Gastroesophageal sphincter (tissue), 4 donors: ENCODE measurements around the gene OGG1. TPM values are rescaled to one million over a fixed set of nuclear protein-coding genes. Genes with fewer than 3 reads are reported as not detected.

ENCODE experiments used
- ATAC-seq: fragments of 150-250 bp; one replicate; pipeline ENCODE4 v1.9.1; 2016; ENCODE audit warnings: mild to moderate bottlenecking, moderate library complexity
- H3K27ac ChIP-seq, 4 donors: fragments of 200-600 bp; sonication (generic) in 3 of 4; 1 replicate in 3 of 4; 2 replicates in 1 of 4; pipeline ENCODE4 v1.5.1; 2016 to 2019
- H3K27me3 ChIP-seq: fragments of 200-600 bp; sonication (generic); one replicate; pipeline ENCODE4 v1.5.1; 2019
- H3K36me3 ChIP-seq, 2 donors: fragments of 200-600 bp; sonication (generic); one replicate each; pipeline ENCODE4 v1.5.1; 2019; ENCODE audit warnings: control low read depth in 1 of 2
- H3K4me1 ChIP-seq, 3 donors: fragments of 200-600 bp; sonication (generic); 1 replicate in 2 of 3; 2 replicates in 1 of 3; pipeline ENCODE4 v1.5.1; 2016 to 2019; ENCODE audit warnings: control low read depth in 2 of 3
- H3K4me3 ChIP-seq, 2 donors: fragments of 200-600 bp; sonication (generic); one replicate each; pipeline ENCODE4 v1.5.1; 2019; ENCODE audit warnings: mild to moderate bottlenecking in 1 of 2, moderate library complexity in 1 of 2
- H3K9me3 ChIP-seq, 3 donors: fragments of 200-600 bp; sonication (generic); one replicate each; pipeline ENCODE4 v1.5.1; 2017 to 2019; ENCODE audit warnings: control low read depth in 2 of 3
- CTCF ChIP-seq, 4 experiments: fragments of 200-600 bp in 2 of 4; fragments of 450-650 bp in 2 of 4; sonication (generic) in 1 of 4; IDR thresholded peaks; one replicate each; pipeline ENCODE4 v1.5.1; 2017 to 2019; ENCODE audit warnings: antibody characterized with exemption in 4 of 4, mild to moderate bottlenecking in 2 of 4, moderate library complexity in 2 of 4
- EP300 ChIP-seq: sonication (generic); formaldehyde crosslinking; IDR thresholded peaks from one replicate; pipeline ENCODE4 v1.6.1; 2017; ENCODE audit warnings: antibody characterized with exemption, mild to moderate bottlenecking
- POLR2A ChIP-seq, 2 donors: fragments of 450-650 bp; IDR thresholded peaks; one replicate each; pipeline ENCODE4 v1.6.1; 2017; ENCODE audit warnings: antibody characterized with exemption in 2 of 2, mild to moderate bottlenecking in 2 of 2, moderate library complexity in 1 of 2
- POLR2AphosphoS5 ChIP-seq: sonication (generic); formaldehyde crosslinking; IDR thresholded peaks from one replicate; pipeline ENCODE4 v1.6.1; 2017; ENCODE audit warnings: antibody characterized with exemption
- WGBS, 2 donors: methylation state at CpG; one replicate each; pipeline ENCODE4 v1.1.5; 2018; ENCODE audit warnings: low coverage in 1 of 2; 5-methylcytosine and 5-hydroxymethylcytosine counted together
- total RNA-seq, 4 donors: library from RNA; depleted of rRNA; stranded (reverse); fragments of >200 nt; gene quantifications; one replicate each; pipeline ENCODE4 v1.1.0, GENCODE V29; 2016

Gene OGG1
- total RNA-seq, 4 donors from 2014 or later = 22.1 to 33.8 (median 25.9) TPM

DNA sequence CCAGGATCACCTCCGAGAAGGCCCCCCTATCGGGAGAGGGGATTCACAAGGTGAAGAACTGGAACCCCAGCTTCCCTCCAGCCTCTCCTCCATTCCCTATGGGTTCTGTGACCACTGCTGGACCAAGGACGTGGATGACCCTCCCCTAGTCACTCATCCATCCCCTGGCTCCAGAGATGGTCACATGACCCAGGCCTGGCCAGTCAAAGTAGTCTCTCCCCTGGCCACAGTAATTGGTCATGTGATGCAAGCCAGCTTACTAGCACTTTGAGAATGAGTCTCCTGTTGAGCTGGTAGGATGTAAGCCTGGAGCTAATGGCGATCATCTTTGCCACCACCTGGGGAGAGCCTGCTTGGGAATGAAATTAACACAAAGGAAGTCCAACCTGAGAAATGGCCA lies 16.1 kb downstream of the OGG1 start:
- no peak for ATAC-seq
- peaks cover 3 to 47% (median 27%) of the 10 kb centered on the region in 3 donors for H3K4me1 ChIP-seq
- H3K27ac ChIP-seq = no peak overlapping the region
- no peaks in the 10 kb centered on the region for H3K27me3 ChIP-seq
- WGBS, 2 donors = 100% methylated on average over 3 of the region's 4 CpGs; no CpG with 5 or more reads in 1 of the 2 donors
- H3K9me3 ChIP-seq = no peaks in the 10 kb centered on the region
- TF ChIP-seq POLR2AphosphoS5 = no peak
- no peak for TF ChIP-seq CTCF (IDR thresholded peaks at IDR 0.05)
- TF ChIP-seq EP300 = no peak
- no peak for TF ChIP-seq POLR2A (IDR thresholded peaks at IDR 0.05)
- H3K36me3 ChIP-seq = peaks cover 0 to 60% of the 10 kb centered on the region in 2 donors
- no peak overlapping the region for H3K4me3 ChIP-seq

DNA sequence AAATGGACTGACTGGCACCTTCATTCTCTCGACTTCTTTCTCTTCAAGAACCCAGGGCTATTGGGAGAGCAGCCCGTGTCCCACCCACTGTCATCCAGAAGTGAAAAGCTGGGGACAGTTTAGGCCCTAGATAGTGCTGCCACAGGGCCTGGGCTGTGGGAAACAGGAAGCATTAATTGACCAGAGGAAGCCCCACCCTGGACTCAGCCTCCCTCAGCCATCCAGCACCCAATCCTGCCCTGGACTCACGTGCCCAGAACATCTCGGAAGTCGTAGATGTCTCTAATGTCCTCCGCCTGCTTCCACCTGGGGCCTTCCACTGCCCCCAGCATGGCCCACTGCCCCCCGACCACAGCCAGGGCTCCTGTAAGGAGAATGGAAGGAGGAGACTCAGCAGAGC lies 17.7 kb downstream of the OGG1 start:
- WGBS, 2 donors = 24 to 48% methylated on average over 2 to 5 of the region's 7 CpGs
- Histone ChIP-seq H3K9me3 (no peaks in the 10 kb centered on the region), H3K27ac (peak overlapping the region in 3 of 4 donors; percentile 52 to 93 (median 88)), H3K4me1 (peaks cover 3 to 53% (median 28%) of the 10 kb centered on the region in 3 donors), H3K4me3 (no peak overlapping the region), H3K27me3 (no peaks in the 10 kb centered on the region), H3K36me3 (peaks cover 0 to 45% of the 10 kb centered on the region in 2 donors)
- no peak for ATAC-seq
- TF ChIP-seq EP300 (no peak), POLR2AphosphoS5 (no peak), CTCF (IDR thresholded peaks at IDR 0.05) (no peak), POLR2A (IDR thresholded peaks at IDR 0.05) (no peak)

- ATAC-seq = no peak
- TF ChIP-seq POLR2A (IDR thresholded peaks at IDR 0.05) = no peak
- TF ChIP-seq EP300 = no peak
- no peak for TF ChIP-seq CTCF (IDR thresholded peaks at IDR 0.05)
- no peak for TF ChIP-seq POLR2AphosphoS5
- Histone ChIP-seq H3K4me1 (peaks cover 3 to 53% (median 28%) of the 10 kb centered on the region in 3 donors), H3K27me3 (no peaks in the 10 kb centered on the region), H3K27ac (peak overlapping the region in 3 of 4 donors; percentile 88 to 93 (median 91)), H3K9me3 (no peaks in the 10 kb centered on the region), H3K36me3 (peaks cover 0 to 37% of the 10 kb centered on the region in 2 donors), H3K4me3 (peak overlapping the region in 1 of 2 donors; percentile 88)
- 38 to 51% methylated on average over 4 of the region's 6 CpGs for WGBS, 2 donors
These were observed 18.5 kb downstream of the OGG1 start for GRCh38 chr3:9768141-9768775.

DNA sequence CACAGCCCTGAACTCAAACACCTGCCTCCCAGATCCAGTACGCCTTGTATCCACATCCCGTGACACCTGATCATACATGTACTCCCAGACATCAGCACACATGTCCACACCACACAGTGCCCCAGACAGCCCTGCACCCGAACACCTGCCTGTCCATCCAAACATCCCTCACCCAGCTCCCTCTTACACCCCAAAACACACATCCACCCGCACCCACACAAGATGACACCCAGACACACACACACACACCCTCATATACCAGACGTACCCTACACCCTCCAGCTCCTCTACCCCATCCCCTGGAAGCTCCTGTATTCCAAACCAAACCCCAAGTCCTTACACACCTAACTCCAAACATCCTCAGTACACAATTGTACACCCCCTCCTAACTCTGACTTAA lies 19.3 kb downstream of the OGG1 start:
- peaks cover 0 to 29% of the 10 kb centered on the region in 2 donors for H3K36me3 ChIP-seq
- WGBS, 2 donors = 33 to 42% methylated on average over 4 to 5 of the region's 5 CpGs
- no peaks in the 10 kb centered on the region for H3K27me3 ChIP-seq
- no peak for ATAC-seq
- peak overlapping the region; percentile 84 to 88 for H3K4me3 ChIP-seq
- H3K27ac ChIP-seq = peak overlapping the region; percentile 88 to 93 (median 90)
- peaks cover 3 to 53% (median 28%) of the 10 kb centered on the region in 3 donors for H3K4me1 ChIP-seq
- TF ChIP-seq POLR2A (IDR thresholded peaks at IDR 0.05) = no peak
- no peak for TF ChIP-seq POLR2AphosphoS5
- no peak for TF ChIP-seq EP300
- TF ChIP-seq CTCF (IDR thresholded peaks at IDR 0.05) = no peak
- no peaks in the 10 kb centered on the region for H3K9me3 ChIP-seq
